HepG2 (cell line): ENCODE measurements around the gene GPX1. TPM values are rescaled to one million over a fixed set of nuclear protein-coding genes. Genes with fewer than 3 reads are reported as not detected.
A peak's percentile ranks its signal among the peaks of the same experiment; 100 is the strongest.

Source experiments
- ATF7 ChIP-seq, 2 experiments: fragments of 450-650 bp in 1 of 2; sonication (generic) in 1 of 2; formaldehyde crosslinking in 1 of 2; IDR thresholded peaks; 2 replicates each; pipeline versions ENCODE4 v1.4.0 to v1.6.1; 2016 to 2020; ENCODE audit warnings: antibody characterized with exemption in 1 of 2, mild to moderate bottlenecking in 1 of 2, missing genetic modification reagents in 1 of 2
- ATF7-NPFF ChIP-seq: sonication (generic); formaldehyde crosslinking; IDR thresholded peaks from 2 replicates; pipeline ENCODE4 v1.8.1; 2023; ENCODE audit warnings: mild to moderate bottlenecking, low read depth, missing genetic modification reagents, moderate library complexity
- CEBPZ ChIP-seq: IDR thresholded peaks from 2 replicates; pipeline ENCODE4 v1.6.1; 2012; ENCODE audit warnings: low read length, improper control_type of control experiment
- CENPX ChIP-seq: sonication (generic); formaldehyde crosslinking; IDR thresholded peaks from 2 replicates; pipeline ENCODE4 v1.9.0; 2021; ENCODE audit warnings: mild to moderate bottlenecking, missing genetic modification reagents, moderate library complexity
- GLMP ChIP-seq: sonication (generic); formaldehyde crosslinking; IDR thresholded peaks from 2 replicates; pipeline ENCODE4 v1.9.0; 2021; ENCODE audit warnings: missing genetic modification reagents, mild to moderate bottlenecking, borderline replicate concordance
- GPN1 ChIP-seq: sonication (generic); formaldehyde crosslinking; IDR thresholded peaks from 2 replicates; pipeline ENCODE4 v1.5.1; 2020; ENCODE audit warnings: missing genetic modification reagents, borderline replicate concordance
- KLF9 ChIP-seq: IDR thresholded peaks from 2 replicates; pipeline ENCODE4 v1.6.1; 2016; ENCODE audit warnings: low read depth
- NCOR1 ChIP-seq: fragments of 200-600 bp; sonication (generic); IDR thresholded peaks from 2 replicates; pipeline ENCODE4 v1.7.0; 2017; ENCODE audit warnings: antibody characterized with exemption, low read length, borderline replicate concordance
- PAXIP1 ChIP-seq: sonication (generic); formaldehyde crosslinking; conservative IDR thresholded peaks from 2 replicates; pipeline ENCODE4 v1.4.0; 2020; ENCODE audit warnings: mild to moderate bottlenecking, missing genetic modification reagents, moderate library complexity
- SAFB2 ChIP-seq: sonication (generic); formaldehyde crosslinking; IDR thresholded peaks from 2 replicates; pipeline ENCODE4 v1.5.1; 2020; ENCODE audit warnings: missing genetic modification reagents, low read depth, mild to moderate bottlenecking, borderline replicate concordance
- STAT6 ChIP-seq: sonication (generic); formaldehyde crosslinking; IDR thresholded peaks from 2 replicates; pipeline ENCODE4 v1.4.0; 2020; ENCODE audit warnings: missing genetic modification reagents, mild to moderate bottlenecking, borderline replicate concordance
- ZEB1 ChIP-seq: IDR thresholded peaks from 2 replicates; pipeline ENCODE4 v1.6.1; 2012; ENCODE audit warnings: mild to moderate bottlenecking, low read depth, inconsistent platforms; ENCODE audit not compliant: insufficient replicate concordance
- ZNF12 ChIP-seq: sonication (generic); formaldehyde crosslinking; IDR thresholded peaks from 2 replicates; pipeline ENCODE4 v1.5.0; 2020; ENCODE audit warnings: missing genetic modification reagents
- ZNF792 ChIP-seq: IDR thresholded peaks from 2 replicates; pipeline ENCODE4 v1.6.1; 2016
- polyA plus RNA-seq, 8 experiments: library from polyadenylated mRNA; depleted of rRNA in 3 of 8; stranded (reverse) in 7 of 8; unstranded in 1 of 8; fragments of >200 nt; fragmentation: Illumina TruSeq in 4 of 8; extraction: Trizol in 4 of 8; gene quantifications; 2 replicates each; pipeline versions ENCODE4 v1.2.1 to v1.2.3, GENCODE V29; 2011 to 2016; ENCODE audit warnings: low read depth in 4 of 8, missing spikeins in 1 of 8, mixed read lengths in 1 of 8; ENCODE audit not compliant: insufficient read depth in 1 of 8
- total RNA-seq, 5 experiments: library from RNA; depleted of rRNA; stranded (reverse); fragments of >200 nt; fragmentation: Illumina TruSeq; extraction: Trizol; gene quantifications; 2 replicates each; pipeline ENCODE4 v1.2.3, GENCODE V29; 2016; ENCODE audit warnings: low read depth in 1 of 5

GPX1 gene
- total and polyA plus RNA-seq, 2 of the 13 experiments (the other 11 are each of a cell fraction or from before 2014, with no cell fraction given), result 149 to 168 TPM

GRCh38 chr3:49339941-49340800, 18.0 kb downstream of the GPX1 start, which contains the start of gene USP4 (continued):
- peak; percentile 59; the same call in 1 of the 2 replicates for TF ChIP-seq STAT6
- peak; percentile 99 for TF ChIP-seq ATF7-NPFF (CRISPR knock-in tag)
- TF ChIP-seq GLMP (CRISPR knock-in tag), result no peak
- peak; percentile 96 for TF ChIP-seq SAFB2
- peak; percentile 93 for TF ChIP-seq ZNF792 (CRISPR knock-in tag)
- 0 out of 2 replicates have a peak, but pooled peaks have one; percentile 31 for TF ChIP-seq KLF9 (CRISPR knock-in tag)
- TF ChIP-seq CENPX (CRISPR knock-in tag), result no peak
- no peak for TF ChIP-seq CEBPZ
- no peak for TF ChIP-seq GPN1 (CRISPR knock-in tag)
- no peak for TF ChIP-seq ATF7 (IDR thresholded peaks at IDR 0.05)
- TF ChIP-seq ATF7 (CRISPR knock-in tag; IDR thresholded peaks at IDR 0.05), result peak; percentile 88
- no peak for TF ChIP-seq ZEB1
- TF ChIP-seq PAXIP1 (CRISPR knock-in tag), result peak; percentile 79
- TF ChIP-seq ZNF12 (CRISPR knock-in tag), result 0 out of 2 replicates have a peak, but pooled peaks have one; percentile 52
- TF ChIP-seq NCOR1, result no peak
